HG03064 (cell line): ENCODE measurements around the gene FAM98A.

ENCODE experiments used
- ATAC-seq: cut with Tn5 transposase; IDR thresholded peaks from one replicate; pipeline ENCODE4 v1.9.1; 2021; ENCODE audit warnings: low read depth; ENCODE audit not compliant: unreplicated experiment

The FAM98A gene

DNA sequence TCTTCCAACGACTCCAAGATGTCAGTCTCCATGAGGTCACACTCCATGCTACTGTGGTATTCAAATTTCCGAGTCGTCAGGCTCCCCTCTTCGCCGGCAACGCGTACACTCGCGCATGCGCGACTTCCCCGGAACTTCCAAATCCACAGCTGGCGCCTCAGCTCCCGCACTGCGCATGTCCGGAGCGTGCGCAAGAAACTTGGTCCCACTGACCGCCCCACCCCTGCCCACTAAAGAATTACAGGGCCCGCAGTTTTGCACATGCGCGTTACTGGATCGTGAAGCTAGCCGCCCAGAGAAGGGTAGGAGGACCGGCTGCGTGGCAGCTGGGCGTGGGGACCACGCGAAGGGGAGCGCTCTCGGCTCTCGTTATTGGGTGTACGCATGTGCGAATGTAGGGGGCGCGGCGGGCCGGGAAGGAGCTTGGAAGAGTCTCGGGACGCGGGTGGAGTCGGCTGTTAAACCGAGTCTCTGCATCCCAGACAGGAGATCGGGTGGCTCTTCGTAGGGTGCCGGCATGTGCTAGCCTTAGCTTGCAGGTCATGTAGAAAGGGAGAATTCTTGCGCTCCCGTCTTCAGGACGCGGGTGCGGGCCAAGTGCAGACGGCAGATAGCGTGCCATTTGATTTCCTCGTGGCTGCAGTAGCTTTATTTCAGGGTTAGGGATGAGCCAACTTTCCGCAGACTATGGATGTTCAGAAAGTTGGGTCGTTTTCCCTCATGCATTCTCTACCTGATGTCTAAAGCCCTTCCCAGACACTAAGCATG, at the start of gene FAM98A:
Gene FAM98A, minus strand, starts transcription at position 125 of the 768 bp plus-strand sequence. Its CDS starts 78 bp downstream, at position 47.
- peak; percentile 85 for ATAC-seq

- ATAC-seq, result no peak
These were observed 46.8 kb upstream of the FAM98A start for GRCh38 chr2:33645861-33646260.

DNA sequence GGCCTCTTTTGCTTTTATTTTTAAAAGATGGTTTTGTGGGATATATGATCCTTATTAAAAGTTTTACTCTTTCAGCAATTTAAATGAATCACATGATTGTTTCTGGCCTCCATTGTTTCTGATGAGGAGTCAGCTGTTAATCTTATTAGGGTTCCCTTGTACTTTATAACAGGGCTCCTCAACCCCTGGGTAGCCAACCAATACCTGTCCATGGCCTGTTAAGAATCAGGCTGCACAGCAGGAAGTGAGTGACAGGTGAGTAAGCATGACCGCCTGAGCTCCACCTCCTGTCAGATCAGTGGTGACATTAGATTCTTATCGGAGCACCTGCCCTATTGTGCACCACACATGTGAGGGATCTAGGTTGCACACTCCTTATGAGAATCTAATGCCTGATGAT, 45.1 kb upstream of the FAM98A start:
- no peak for ATAC-seq

- ATAC-seq, result no peak
These were observed 36.9 kb upstream of the FAM98A start for GRCh38 chr2:33636001-33636400.

DNA sequence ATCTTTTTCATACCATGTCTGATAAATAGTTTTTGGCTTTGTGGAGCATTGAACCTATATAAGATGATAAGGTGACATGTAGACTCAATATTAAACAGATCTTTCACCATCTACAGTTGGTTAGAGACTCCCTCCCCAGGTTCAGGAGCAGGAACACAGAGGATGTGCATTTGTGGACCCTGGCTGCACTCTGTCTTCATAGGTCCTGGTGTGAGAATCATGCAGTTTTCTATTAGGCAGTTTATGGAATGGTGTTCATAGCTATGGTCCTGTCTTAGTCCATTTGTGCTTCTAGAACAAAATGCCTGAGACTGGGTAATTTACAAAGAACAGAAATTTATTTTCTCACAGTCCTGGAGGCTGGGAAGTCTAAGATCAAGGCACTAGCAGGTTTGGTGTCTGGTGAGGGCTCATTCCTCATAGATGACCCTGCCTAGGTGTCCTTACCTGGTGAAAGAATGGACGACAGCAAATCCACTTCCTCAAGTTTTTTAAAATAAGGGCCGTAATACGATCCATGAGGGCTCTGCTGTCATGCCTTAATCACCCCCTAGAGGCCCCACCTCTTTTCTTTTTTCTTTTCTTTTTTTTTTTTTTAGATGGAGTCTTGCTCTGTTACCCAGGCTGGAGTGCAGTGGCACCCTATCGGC, 35.3 kb upstream of the FAM98A start:
- ATAC-seq, result no peak

DNA sequence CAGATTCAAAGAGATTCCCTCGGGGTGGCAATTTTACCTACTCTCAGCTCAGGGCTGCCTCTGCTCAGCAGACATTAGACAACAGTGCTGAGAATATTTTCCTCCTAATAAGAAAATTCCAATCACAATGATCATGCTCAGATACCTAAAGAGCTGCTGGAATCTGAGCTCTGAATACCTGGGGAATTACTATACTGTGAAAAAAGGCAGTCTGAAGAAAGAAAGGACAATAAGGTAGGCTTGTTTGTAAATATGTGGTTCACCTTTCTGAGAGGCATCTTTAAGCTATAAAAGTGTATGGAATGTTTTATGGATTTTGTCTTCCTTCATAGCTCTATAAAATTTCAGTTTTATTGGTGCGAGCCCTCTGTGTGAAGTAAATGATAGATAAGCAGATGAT, 34.2 kb upstream of the FAM98A start:
- no peak for ATAC-seq

GRCh38 chr2:33632831-33633230, 33.7 kb upstream of the FAM98A start:
- ATAC-seq, result no peak

DNA sequence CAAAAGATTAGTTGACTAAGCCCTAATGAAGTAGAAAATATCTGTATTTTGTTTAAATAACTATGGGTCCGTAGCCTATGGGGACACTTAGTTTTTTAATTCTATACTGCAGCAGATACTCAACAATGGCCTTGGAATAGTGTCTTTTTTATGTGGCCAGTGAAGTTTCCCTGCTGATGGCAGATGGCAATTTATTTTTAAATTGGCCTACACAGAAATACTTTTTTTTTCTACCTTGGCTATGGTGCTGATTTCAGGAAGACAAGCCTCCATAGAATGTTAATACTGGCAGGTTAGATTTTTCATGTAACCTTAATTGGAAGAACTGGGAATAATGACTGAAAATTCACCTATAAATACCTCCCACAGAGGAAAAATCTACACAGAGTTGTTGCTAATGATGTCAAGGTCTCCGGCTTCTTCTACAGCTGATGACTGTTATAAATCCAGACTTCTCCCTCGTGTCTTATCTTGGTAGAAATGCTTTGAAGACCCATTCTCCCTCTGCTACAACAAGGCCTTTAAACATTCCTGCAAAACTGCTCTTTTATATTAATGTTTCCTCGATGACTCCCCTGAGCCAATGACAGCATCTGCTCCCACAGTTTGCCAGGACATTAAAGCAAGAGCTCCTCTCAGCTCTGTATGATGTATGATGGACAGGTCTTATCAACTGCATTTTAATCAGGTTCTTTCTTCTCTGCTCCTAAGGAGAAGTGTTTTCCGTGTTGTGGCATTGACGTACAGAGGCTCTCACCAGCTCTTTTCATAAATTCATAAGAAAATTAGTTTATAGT, 29.1 kb upstream of the FAM98A start:
- no peak for ATAC-seq

DNA sequence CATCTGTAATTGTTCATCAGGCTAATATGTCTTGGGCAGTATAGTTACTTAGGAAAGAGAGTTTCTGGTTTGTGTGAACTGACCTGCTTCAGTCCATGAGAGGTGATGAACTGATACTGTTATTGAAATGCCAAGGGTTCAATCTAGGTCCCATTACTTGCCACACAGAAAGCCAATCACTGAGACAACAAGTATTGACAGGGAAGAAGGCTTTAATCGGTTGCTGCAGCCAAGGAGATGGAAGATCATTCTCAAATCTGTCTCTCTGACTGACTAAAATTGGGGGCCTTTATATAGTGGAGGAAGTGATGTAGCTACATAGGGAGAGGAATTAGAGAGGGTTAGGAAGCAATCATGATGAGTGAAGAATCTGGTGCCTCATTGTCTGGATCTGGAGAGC, 19.9 kb upstream of the FAM98A start:
- ATAC-seq, result no peak

DNA sequence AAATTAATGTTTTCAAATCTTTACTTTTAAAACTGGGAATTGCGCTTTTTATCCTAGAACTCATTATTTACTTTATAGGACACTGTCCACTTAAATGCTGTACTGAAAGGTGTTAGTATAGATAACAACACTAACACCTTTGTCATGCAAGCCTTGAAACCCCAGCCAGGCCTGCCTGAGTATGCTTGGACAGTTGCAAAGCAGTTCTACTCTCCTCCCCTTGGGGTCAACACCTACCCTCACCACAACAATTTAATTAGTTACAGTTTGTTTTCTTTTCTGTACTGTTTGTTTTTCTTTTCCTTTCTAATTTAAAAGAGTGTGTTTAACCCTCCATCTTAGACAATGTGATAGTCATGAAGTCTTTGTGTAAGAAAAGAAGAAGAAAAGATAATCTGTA, 18.9 kb upstream of the FAM98A start:
- ATAC-seq, result no peak

DNA sequence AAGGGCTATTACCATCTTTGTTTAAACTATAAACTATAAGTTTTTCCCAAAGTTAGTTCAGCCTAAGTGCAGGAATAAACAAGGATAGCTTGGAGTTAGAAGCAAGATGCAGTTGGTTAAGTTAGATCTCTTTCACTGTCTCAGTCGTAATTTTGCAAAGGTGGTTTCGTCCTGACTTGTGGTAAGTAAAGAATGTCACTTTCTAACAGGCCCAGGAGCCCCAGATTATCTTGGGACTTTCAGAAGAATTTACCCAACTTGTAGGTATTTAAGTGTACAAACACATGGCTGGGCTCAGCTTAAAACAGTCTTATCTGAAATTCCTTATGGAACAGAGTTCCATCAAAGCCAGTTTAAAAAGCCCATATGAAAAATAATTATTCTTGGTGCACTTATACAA, 18.3 kb upstream of the FAM98A start:
- no peak for ATAC-seq

DNA sequence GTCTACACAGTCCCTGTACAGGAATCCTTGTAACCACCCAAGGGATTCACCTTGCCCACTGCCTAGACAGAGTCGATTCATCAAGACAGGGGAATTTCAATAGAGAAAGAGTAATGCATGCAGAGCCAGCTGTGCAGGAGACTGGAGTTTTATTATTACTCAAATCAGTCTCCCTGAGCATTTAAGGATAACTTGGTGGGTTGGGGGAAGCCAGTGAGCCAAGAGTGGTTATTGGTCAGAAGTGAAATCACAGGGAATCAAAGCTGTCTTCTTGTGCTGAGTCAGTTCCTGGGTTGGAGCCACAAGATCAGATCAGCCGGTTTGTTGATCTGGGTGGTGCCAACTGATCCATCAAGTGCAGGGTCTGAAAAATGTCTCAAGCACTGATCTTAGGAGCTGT, 17.8 kb upstream of the FAM98A start:
- ATAC-seq, result no peak

GRCh38 chr2:33614190-33614589, 15.1 kb upstream of the FAM98A start:
- no peak for ATAC-seq

DNA sequence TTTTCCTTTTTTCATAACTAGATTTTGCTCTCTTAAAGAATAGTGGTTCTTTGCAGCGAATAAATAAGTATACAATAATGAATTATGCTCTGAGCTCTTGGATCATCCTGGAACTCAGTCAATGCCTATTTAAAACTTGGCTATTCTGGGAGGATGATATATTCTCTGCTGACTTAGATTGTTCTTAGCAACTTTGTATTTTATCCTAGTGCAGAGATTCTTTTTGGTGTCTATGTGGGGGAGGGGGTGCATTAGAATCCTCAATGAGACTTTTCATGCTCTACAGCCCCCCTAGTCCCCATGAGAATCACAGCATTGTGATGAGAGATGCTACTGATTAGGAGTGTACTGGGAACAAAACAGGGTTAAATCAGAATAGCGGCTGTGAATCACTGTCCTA, 8.8 kb upstream of the FAM98A start:
- ATAC-seq, result no peak

DNA sequence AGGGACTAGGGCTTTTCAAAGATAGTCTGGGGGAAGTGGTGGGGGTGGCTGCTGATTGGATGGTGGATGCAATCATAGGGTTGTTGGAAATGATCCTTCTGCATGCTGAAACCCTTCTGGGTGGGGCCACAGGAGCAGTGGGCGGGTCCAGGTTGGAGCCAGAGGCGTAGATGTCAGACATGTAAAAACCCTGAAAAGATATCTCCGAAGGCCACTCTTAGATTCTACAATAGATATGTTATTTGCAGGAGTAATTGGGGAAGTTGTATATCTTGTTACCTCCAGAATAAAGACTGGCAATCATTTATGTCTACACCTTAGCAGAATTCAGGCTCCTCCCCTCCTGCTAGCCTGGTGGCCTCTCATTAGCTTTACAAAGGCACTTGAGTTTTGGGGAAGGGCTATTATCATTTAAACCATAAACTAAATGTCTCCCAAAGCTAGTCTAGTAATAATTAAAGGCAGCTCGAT, 8.2 kb upstream of the FAM98A start:
- ATAC-seq, result no peak

DNA sequence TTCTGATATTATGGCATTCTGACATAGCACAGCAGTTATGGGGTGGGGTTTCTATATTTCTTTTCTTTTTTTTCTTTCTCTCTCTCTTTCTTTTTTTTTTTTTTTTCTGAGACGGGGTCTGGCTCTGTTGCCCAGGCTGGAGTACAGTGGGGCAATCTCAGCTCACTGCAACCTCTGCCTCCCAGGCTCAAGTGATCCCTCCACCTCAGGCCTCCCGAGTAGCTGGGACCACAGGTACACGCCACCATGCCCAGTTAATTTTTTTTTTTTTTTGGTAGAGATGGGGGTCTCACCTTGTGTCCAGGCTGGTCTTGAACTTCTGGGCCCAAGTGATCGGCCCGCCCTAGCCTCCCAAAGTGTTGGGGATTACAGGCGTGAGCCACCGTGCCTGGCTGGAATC, 7.5 kb upstream of the FAM98A start:
- ATAC-seq, result no peak

GRCh38 chr2:33606100-33606499, 7.0 kb upstream of the FAM98A start:
- no peak for ATAC-seq

DNA sequence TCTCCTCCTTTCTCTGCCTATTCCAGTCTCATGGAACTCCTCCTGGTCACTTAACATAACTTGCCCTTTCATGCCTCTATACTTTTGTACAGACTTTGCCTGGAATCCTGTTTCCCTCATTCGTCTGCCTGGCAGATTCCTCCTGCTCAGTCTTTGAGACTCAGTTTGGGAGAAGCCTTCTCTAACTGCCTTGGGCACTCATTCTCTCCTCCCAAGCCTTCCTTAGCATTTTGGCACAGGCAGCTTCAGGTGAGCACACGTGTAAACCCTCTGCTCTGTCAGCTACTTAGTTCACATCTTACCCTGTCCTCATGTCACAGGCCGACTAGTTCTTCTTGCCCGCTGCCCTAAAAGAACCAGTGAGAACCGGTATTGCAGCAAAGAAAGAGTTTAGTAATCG, 6.0 kb upstream of the FAM98A start:
- ATAC-seq, result no peak

GRCh38 chr2:33603416-33603815, 4.3 kb upstream of the FAM98A start:
- no peak for ATAC-seq

DNA sequence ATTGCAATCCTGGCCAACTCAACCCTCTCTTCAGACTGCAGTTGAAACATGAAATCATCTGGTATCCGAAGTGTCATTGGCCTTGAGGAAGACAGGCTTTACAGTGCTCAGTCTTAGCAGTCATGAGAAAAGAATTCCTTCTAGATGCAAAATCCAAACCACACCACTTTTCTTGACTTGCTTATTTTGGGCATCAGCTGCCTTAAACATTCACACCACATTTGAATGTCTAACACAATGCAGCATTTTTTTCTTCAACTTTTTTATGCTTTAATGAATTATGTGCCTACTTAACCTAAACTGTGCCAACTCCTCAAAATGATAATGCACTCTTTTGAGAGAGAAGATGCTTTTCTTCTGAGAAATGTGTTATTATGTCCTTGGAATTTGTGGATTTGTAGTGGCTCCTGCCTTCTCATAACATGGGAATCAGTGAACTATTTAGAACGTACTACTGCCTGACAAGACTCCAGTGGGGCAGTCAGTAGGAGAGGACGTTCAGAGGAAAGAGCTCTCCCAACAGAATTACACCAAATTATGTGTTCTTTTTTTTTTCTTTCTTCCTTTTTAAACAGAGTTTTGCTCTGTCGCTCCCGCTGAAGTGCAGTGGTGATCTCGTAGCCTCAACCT, 3.2 kb upstream of the FAM98A start:
- no peak for ATAC-seq

- ATAC-seq, result no peak
These were observed 769 bp upstream of the FAM98A start for GRCh38 chr2:33599943-33600192.
